Hippocampal formation (tissue), 2 donors: ENCODE measurements around the gene DENND4C.
"Not testable (repeated sequence)": the region's sequence is repeated elsewhere in the genome, so short reads cannot be mapped to it uniquely, and the experiment has no call there.

Source experiments
- DNase-seq, 2 donors: peaks; one replicate each; lab custom pipeline; 2025; lab: John Stamatoyannopoulos, UW

DENND4C gene

DNA sequence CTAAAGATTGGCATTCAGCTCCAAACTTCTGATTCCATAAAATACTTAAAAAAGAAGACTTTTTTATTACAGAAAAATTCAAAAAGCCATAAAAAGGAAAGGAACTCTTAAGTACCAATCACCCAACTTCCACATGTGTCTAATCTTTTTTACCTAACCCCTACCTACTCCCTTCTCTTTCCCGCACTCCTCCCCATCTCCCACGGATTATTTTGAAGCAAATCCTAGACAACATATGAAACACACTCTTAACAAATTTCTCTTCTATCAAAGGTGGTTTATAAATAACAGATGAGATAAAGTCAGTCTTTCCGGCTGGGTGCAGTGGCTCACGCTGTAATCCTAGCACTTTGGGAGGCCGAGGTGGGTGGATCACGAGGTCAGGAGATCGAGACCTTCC is 5.9 kb upstream of the DENND4C start:
- DNase-seq: no peak

DNA sequence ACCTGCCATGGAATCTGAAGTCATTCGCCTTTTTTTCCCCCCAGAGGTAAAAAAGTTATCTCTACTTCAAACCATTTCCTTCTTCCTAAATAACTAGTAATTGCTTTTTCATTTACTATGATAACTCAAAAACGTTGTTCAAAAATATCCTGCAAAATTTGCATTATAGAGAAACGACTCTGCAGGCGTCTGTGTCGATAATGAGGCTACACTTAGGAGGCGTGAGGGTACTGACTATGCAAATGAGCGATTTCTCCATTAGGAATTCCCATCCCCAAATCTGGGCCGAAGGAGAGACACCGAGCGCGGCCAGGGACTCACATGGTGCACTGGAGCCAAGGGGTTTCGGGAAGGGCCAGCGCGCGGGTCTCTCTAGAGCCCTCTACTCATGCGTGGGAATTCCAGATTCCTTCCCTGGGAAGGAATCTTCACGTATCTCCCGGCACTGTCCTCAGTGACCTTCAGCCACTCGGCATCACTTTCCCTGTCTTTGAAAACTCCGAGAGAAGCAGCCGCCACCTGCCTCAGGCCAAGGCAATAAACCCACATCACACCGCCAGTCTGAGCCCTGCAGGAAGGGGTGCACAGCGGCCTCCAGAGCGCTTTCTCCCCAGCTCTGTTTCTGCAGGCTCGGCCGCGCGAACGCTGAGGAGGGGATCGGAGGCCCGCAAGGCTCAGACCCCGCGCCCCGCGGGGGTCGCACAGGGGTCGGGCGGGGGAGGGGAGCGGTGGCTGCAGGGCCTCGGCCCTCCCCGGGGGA is 718 bp upstream of the DENND4C start:
- peak in 1 of 2 donors; percentile 59 for DNase-seq

DNA sequence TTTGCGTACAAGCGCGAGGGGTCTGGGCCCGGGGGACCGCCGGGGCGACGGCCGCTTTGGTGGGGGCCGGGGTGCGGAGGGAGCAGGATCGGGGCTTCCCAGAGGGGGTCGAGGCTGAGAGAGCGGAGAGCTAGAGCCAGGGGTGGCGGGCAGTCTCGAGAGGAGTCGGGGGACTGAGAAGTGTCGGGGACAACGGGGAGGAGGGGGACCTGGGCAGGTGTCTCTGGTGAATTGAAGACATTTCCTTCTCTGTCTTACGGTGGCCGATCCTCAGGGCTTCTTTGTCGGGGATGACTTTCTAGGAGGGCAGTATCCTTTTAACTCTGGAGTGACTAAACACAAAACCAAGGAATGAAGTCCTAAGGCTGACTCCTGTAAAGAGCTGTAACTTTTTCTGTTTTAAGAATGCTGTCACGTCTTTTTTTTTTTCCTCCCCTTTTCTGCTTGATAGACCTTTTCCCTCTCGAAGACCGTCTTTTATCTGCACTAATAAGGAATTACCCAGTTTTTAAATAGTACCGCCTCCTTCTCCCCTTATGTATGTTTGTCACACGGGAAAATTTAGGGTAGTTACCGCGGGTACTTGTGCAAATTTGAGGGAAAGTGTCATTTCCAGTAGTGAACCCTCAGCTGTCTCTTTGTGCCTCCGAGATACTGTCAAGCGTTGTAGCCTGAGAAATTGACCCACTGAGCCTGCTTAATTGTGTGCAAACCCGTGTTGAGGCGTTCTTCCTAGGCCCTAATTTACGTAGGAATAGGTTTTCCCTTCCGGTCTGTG is 822 bp downstream of the DENND4C start:
- peak in 1 of 2 donors; percentile 32 for DNase-seq

DNA sequence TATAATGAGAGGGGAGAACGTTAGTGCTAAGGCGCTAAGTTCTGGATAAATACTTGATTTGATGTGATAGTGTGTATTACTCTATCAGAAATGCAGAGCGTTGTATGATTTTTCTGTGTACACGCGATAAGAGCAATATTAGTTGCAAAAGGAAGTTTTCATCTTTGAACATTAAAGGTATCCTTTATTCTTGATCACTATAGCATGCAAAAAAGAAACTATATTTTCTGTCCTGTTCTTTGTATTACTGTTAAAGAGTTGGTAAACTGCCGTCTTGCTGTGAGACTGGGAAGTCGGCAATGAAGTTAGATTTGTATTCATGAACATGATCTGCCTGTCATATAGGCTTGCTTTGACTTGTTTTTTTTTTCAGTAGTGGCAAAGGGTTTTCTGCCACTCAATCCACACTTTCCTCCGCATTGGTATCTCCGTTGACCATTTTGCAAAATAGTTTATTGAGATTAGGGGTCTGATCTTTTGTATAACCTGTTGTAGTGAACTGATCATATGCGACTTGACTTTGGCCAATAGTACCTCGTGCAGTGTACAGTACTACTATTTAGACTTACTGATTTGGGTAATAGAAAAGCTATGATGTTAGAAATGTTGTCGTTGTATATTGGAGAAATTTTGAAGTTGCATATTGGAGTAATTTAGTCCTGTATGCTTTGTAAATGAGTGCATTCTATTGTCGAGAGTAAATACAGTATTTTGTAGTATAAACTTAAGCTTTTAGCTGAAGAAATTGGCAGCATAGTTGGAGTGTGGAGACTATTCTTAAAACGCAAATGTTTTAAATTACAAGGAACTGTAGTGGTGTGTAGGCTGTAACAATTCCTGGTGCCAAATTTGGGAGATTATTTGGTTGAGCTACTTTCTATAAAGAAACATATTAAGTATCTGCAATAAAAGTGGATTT is 1.7 kb downstream of the DENND4C start:
- DNase-seq: peak in 1 of 2 donors; percentile 6

DNA sequence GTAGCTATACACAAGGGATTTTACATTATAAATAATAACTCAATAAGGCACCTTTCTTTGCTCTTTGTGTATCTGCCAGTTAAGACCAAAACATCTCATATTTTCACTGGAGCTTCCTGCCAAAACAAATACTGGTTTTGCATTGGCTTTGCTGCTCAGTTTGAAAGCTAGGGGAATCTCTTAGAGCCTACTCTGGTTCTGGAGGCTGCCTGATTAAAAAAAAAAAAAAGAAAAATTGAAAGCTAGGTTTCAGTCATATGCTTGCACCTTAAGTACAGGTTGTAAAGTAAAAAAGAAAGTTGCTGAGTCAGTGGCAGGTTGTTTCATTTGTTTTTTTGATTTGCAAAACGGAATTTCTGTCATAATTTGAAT is 2.3 kb downstream of the DENND4C start:
- DNase-seq: no peak

DNA sequence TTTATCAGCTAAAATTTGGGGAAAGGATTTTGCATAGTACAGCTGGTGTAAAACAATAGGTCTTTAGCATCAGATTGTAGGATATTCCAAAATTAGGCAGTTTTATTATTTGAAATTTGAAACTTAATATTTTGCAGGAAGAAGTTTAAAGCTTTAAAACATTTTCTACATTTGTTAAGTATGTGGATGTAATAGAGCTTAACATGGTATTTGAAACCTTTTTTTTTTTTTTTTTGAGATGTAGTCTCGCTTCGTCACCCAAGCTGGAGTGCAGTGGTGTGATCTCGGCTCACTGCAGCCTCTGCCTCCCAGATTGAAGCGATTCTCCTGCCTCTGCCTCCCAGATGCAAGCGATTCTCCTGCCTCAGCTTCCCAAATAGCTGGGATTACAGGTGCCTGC is 2.9 kb downstream of the DENND4C start:
- DNase-seq: no peak

DNA sequence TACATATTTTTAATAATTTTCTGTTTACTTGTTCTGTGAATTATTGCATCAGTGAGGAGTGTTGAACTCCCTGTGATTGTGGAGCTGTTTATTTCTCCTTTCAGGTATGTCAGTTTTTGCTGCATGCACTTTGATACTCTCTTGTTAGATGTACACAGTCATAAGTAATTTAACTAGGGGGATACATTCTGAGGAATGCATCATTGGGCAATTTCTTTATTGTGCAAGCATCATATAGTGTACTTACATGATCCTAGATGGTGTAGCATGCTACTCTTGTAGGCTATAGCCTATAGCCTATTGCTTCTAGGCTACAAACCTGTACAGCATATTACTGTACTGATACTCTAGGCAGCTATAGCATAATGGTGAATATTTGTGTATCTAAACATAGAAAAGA is 9.5 kb downstream of the DENND4C start:
- no peak for DNase-seq

DNA sequence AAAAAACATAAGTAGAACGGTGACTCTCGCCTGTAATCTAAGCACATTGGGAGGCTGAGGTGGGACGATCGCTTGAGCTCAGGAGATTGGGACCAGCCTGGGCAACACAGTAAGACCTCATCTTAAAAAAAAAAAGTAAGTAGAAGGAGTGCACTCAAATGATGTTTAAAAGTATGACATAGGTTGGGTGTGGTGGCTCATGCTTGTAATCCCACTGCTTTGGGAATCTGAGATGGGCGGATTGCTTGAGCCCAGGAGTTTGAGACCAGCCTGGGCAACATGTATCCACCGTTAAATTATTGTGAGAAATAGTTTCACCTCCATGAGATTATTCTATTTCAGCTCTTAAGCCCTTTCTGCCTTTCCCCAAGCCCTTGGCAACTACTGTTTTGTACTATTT is 11.2 kb downstream of the DENND4C start:
- no peak for DNase-seq

DNA sequence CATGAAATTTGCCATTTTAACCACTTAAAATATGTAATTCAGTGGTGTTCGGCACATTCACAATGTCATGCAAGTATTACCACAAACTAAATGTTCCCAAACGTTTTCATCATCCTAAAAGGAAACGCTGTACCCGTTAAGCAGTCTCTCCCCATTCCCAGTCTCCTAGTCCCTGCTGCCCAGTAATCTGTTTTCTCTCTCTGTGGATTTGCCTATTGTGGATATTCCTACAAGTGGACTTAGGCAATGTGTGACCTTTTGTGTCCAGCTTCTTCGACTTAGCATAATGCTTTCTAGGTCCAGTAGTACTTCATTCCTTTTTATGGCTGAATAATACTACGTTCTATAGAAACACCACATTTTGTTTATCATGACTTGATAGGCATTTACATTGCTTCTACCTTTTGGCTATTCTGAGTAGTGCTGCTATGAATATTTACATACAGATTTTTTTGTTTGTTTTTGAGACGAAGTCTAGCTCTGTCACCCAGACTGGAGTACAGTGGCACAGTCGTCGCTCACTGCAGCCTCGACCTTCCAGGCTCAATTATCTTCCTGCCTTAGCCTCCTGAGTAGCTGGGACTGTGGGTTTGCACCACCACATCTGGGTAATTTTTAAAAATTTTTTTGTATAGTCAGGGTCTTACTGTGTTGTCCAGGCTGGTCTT is 13.0 kb downstream of the DENND4C start:
- DNase-seq: no peak

DNA sequence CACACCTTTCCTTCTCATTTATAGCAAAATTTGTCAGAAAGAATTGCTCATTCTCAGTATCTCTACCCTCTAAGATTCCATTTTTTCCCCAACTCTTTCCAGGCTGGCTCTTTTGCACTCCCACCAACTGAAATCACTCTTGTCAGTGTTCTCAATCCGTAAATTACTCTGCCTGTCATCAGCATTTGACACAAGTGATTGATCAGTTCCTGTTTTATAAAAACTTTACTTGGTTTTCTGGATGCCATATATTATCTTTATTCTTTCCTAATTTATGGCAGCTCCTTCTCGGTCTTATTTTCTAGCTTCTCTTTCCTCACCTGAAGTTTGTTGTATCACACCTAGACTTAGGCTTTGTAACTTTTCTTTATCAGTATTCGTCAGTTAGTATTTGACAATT is 16.4 kb downstream of the DENND4C start:
- no peak for DNase-seq

DNA sequence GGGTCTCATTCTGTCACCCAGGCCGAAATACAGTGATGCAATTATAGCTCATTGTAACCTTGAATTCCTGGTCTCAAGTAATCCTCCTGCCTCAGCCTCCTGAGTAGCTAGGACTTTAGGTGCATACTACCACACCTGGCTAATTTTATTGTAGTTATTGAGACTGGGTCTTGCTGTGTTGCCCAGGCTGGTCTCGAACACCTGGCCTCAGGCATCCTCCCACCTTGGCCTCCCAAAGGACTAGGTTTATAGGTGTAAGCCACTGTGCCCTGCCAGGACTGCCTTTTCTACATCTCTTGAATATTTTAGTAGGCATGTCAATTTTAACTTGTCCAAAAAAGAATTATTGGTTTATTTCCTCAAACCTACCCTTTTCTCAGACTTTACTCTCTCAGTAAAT is 16.9 kb downstream of the DENND4C start:
- no peak for DNase-seq

DNA sequence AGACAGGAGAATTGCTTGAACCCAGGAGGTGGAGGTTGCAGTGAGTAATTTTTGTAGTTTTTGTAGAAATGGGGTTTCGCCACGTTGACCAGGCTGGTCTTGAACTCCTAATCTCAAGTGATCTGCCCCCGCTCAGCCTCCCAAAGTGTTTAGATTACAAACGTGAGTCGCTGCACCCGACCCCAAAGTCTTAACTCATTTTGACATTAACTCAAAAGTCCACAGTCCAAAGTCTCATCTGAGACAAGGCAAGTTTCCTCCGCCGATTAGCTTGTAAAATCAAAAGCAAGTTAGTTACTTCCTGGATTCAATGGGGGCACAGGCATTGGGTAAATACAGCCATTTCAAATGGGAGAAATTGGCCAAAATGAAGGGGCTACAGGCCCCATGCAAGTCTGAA is 19.9 kb downstream of the DENND4C start:
- DNase-seq: not testable (repeated sequence)

DNA sequence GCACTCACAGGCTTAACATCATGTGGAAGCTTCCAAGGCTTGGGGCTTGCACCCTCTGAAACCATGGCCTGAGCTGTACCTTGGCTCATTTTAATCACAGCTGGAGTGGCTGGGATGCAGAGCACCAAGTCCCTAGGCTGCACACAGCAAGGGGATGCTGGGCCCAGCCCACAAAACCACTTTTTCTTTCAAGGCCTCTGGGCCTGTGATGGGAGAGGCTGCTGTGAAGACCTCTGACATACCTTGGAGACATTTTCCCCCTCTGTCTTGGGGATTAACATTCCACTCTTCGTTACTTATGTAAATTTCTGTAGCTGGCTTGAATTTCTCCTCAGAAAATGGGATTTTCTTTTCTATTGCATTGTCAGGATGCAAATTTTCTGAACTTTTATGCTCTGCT is 20.7 kb downstream of the DENND4C start:
- not testable (repeated sequence) for DNase-seq

DNA sequence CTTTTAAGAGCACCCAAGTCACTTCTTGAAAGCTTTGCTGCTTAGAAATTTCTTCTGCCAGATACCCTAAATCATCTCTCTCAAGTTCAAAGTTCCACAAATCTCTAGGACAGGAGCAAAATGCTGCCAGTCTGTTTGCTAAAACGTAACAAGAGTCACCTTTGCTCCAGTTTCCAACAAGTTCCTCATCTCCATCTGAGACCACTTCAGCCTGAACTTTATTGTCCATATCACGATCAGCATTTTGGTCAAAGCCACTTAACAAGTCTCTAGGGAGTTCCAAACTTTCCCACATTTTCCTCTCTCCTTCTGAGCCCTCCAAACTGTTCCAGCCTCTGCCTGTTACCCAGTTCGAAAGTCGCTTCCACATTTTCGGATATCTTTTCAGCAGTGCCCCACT is 21.1 kb downstream of the DENND4C start:
- DNase-seq: not testable (repeated sequence)

DNA sequence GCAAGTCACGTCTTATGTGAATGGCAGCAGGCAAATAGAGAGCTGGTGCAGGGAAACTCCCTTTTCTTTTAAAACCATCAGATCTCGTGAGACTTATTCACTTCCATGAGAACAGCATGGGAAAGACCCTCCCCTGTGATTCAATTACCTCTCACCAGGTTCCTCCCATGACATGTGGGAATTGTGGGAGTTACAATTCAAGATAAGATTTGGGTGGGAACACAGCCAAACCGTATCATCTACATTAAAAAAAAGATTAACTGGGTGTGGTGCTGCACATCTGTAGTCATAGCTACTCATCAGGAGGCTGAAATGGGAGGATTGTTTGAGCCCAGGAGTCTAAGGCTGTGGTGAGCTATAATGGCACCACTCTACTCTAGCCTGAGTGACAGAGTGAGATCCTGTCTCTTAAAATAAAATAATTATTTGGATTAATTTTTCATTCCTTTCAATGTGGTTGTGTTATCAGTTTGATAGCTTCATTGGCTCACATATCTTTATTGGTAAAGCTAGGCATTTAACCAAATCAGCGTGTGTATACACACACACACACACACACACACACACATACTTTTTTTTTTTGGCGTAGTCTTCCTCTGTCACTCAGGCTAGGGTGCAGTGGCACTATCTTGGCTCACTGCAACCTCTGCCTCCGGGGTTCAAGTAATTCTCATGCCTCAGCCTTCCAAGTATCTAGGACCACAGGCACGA is 21.8 kb downstream of the DENND4C start:
- DNase-seq: no peak

DNA sequence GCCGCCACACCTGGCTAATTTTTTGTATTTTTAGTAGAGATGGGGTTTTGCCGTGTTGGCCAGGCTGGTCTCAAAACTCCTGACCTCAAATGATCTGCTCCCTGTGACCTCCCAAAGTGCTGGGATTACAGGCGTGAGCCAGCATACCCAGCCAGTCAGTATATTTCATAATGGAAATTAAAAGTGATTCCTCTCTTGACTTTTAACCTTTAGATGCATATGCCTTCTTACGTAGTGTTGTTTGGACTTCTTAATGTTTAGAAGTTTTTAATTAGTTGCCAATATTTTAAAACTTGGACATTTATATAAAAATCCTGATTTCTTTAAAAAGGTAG is 22.4 kb downstream of the DENND4C start:
- no peak for DNase-seq

DNA sequence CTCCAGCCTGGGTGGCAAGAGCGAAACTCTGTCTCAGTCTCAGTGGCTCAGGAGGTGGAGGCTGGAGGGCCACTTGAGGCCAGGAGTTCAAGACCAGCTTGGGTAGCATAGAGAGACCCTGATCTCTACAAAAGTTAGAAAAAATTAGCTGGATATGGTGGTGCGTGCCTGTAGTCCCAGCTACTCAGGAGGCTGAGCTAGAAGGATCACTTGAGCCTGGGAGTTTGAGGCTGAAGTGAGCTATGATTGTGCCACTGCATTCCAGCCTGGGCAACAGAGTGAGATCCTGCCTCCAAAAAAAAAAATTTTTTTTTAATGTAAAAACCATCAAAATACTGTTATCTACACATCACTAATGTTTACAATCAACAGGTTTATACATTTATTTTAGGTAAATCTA is 24.6 kb downstream of the DENND4C start:
- DNase-seq: no peak

DNA sequence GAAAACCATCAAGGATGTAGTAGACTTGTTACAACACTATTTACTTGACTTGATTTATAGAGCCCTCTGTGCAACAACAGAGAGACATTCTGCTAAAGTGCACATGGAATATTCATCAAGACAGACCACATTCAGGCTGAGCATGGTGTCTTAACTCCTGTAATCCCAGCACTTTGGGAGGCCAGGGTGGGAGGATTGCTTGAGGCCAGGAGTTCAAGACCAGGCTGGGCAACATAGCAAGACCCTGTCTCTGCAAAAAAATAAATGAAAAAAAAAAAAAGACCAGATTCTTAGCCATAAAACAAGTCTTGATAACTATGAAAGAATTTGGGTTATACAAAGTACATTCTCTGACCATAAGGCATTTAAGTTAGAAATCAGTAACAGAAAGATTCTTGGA is 25.3 kb downstream of the DENND4C start:
- no peak for DNase-seq

DNA sequence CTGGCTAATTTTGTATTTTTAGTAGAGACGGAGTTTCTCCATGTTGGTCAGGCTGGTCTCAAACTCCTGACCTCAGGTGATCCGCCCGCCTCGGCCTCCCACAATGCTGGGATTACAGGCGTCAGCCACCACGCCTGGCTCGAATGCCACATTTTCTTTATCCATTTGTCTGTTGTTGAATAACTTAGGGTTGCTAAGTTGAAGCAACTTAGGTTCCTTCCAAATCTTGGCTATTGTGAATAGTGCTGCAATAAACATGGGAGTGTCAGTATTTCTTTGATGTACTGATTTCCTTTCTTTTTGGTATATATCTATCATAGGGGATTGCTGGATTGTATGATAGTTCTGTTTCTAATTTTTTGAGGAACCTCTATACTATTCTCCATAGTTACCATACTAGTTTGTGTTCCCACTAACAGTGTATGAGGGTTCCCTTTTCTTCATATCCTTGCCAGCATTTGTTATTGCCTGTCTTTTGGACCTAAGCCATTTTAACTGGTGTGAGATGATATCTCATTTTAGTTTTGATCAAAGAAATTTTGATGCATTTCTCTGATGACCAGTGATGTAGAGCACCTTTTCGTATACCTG is 29.3 kb downstream of the DENND4C start:
- DNase-seq: not testable (repeated sequence)

DNA sequence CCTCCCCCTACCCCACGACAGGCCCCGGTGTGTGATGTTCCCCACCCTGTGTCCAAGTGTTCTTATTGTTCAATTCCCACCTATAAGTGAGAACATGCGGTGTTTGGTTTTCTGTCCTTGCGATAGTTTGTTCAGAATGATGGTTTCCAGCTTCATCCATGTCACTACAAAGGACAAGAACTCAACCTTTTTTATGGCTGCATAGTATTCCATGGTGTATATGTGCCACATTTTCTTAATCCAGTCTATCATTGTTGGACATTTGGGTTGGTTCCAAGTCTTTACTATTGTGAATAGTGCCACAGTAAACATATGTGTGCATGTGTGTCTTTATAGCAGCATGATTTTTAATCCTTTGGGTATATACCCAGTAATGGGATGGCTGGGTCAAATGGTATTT is 35.1 kb downstream of the DENND4C start:
- DNase-seq: not testable (repeated sequence)
